Gastroesophageal sphincter (tissue), 3 donors: ENCODE data around the gene TRPV2.

Source experiments
- CTCF ChIP-seq, 4 experiments: fragments of 200-600 bp in 2 of 4; fragments of 450-650 bp in 2 of 4; sonication (generic) in 1 of 4; IDR thresholded peaks; one replicate each; pipeline ENCODE4 v1.5.1; 2017 to 2019; ENCODE audit warnings: antibody characterized with exemption in 4 of 4, mild to moderate bottlenecking in 2 of 4, moderate library complexity in 2 of 4
- EP300 ChIP-seq: sonication (generic); formaldehyde crosslinking; IDR thresholded peaks from one replicate; pipeline ENCODE4 v1.6.1; 2017; ENCODE audit warnings: antibody characterized with exemption, mild to moderate bottlenecking

GRCh38 chr17:16429083-16429482 is 13.7 kb downstream of the TRPV2 start:
- no peak for TF ChIP-seq CTCF (IDR thresholded peaks at IDR 0.05)
- no peak for TF ChIP-seq EP300
